ENCODE data around the gene RYR2. TPM values are rescaled to one million over a fixed set of nuclear protein-coding genes. Genes with fewer than 3 reads are reported as not detected.

Gene RYR2
- polyA plus RNA-seq, 1 donor = 3.1 TPM

DNA sequence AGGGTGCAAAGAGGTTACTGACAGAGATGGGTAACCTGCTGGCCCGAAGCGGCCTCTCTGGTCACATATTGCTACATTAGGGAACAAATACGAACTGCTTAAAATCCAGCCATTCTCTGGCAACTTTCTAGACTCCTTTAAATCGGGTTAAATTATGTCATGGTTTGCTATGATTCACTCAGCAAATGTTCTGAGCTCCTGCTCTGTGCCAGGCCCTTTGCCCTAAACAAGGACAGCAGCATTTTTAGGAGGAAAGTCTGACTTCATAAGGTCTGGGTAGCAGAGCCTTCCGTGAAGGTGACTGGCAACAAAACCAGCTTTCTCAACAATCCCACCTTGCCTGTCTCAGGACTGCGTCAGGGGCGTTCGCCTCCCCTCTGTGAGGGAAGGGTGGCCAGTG is 833.3 kb downstream of the RYR2 start:
- DNase-seq = no peak

DNA sequence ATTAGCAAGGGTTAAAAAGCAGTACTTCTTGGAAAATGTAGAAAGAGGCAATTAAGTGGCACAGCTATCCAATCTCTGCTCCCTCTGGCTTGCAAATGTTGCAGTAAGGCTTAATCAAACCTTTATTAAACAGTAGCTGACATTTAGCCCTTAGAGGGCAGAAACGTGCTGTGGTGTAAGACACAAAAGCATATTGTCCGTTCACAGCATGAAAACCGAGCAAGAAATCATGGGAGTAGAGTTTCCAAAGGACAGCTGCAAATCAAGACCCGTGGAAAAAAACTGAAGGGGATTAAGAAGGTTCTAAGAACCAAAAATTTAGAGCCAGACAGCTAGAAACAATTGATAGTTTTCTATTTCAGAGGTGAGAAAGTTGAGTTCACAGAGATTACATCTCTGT is 835.6 kb downstream of the RYR2 start:
- DNase-seq = no peak

DNA sequence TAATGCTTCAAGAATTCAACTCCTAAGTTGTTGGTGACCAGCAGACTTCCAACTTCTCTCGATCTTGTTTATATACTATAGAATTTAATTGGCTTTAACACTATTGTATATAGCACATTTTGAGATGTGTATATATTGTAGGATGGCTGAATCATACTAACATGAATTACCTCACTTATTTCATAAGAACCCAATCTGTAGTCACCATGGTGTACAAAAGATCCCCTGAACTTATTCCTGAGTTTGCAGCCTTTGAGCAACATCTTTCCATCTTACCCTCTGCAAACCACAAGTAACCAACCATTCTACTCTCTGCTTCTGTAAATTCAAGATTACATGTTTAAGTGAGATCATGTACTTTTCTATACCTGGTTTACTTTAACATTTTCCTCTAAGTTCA is 836.4 kb downstream of the RYR2 start:
- DNase-seq = no peak

DNA sequence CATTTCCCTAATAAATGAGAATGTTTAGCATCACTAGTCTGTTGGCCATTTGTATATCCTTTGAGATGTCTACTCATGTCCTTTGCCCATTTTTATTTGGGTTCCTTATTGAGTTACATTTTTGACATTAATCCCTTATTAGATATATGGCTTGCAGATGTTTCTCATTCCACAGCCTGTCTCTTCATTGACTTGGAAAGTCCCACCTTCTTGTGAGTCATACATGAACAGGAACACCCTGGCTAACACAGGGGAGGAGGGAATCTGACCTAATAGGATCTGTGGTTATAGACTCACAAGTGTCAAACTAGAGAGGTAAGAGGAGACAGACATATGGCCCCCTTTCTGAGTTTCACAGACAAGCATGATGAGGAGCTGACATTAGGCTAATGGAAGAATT is 837.2 kb downstream of the RYR2 start:
- DNase-seq = no peak

Other genes starting within 250 kb of the RYR2 start
- gene MTR, start 246.9 kb upstream of the RYR2 start, polyA plus RNA-seq (ENCODE audit: insufficient read length) = 17.5 TPM
- gene MT1HL1, start 37.7 kb upstream of the RYR2 start, polyA plus RNA-seq (ENCODE audit: insufficient read length) = not detected